Measurements from ENCODE around the gene PHRF1. TPM values are rescaled to one million over a fixed set of nuclear protein-coding genes. Genes with fewer than 3 reads are reported as not detected.

PHRF1 gene
- total RNA-seq, 1 experiment from 2014 or later: 48.9 TPM

GRCh38 chr11:630871-631270, 54.6 kb downstream of the PHRF1 start:
- peaks cover 9 to 20% of the 10 kb centered on the region in 2 experiments for H3K4me1 Mint-ChIP-seq
- no peak for DNase-seq

More at GRCh38 chr11:630871-631270, 54.6 kb downstream of the PHRF1 start:
- no peak overlapping the region for H3K9ac ChIP-seq (ENCODE audit: extremely low read depth, insufficient read length, low read length)
- no peak overlapping the region for H3K23ac ChIP-seq (ENCODE audit: insufficient read length, low read depth, low read length)
- Mint-ChIP-seq H3K9me3 (no peaks in the 10 kb centered on the region; a peak in 1 of 5 replicates), H3K36me3 (ENCODE audit: insufficient read depth in 1 of 3, low read depth in 3 of 3) (peaks cover 0 to 9% (median 0%) of the 10 kb centered on the region in 3 experiments; a peak in 4 of 7 replicates), H3K4me3 (no peak overlapping the region), H3K27ac (no peak overlapping the region), H3K27me3 (ENCODE audit: low read depth) (peaks cover 44% of the 10 kb centered on the region)
- WGBS (ENCODE audit: extremely low coverage, insufficient read length, low lambda C conversion rate): no CpG with 5 or more reads among the region's 5 CpGs
- no peak overlapping the region for H4K5ac ChIP-seq (ENCODE audit: insufficient read length, low read depth, low read length)
- no peak overlapping the region for H2BK5ac ChIP-seq (ENCODE audit: insufficient read length, low read length)
- no peak overlapping the region for H2AFZ ChIP-seq (ENCODE audit: low read length)
- TF ChIP-seq CTCF (conservative IDR thresholded peaks at IDR 0.05): no peak
- no peaks in the 10 kb centered on the region for H3K79me2 ChIP-seq (ENCODE audit: insufficient read depth, low read length)
- H3K79me1 ChIP-seq (ENCODE audit: insufficient read depth, low read depth, low read length, poor library complexity, severe bottlenecking): no peaks in the 10 kb centered on the region
- no peak overlapping the region for H3K56ac ChIP-seq (ENCODE audit: insufficient read length, low read depth, low read length)
- no peak overlapping the region for H4K8ac ChIP-seq (replicated peaks; ENCODE audit: insufficient read length, low read depth, low read length)
- no peak overlapping the region for H3K27ac ChIP-seq (ENCODE audit: insufficient read length, low read depth, low read length)
- no peak overlapping the region for H4K91ac ChIP-seq (ENCODE audit: insufficient read length, low read depth, low read length)
- H3K27me3 ChIP-seq (ENCODE audit: insufficient read depth, low read length): peaks cover 10% of the 10 kb centered on the region; the same call in 1 of the 2 replicates
- no peak overlapping the region for H3T11ph ChIP-seq (ENCODE audit: low read length)
- H4K20me1 ChIP-seq (ENCODE audit: control insufficient read depth, insufficient read depth, insufficient read length): no peaks in the 10 kb centered on the region
- H2BK12ac ChIP-seq (ENCODE audit: insufficient read length, low read depth, low read length): no peak overlapping the region
- H3K9me3 ChIP-seq (ENCODE audit: control insufficient read depth, low read depth, low read length): no peaks in the 10 kb centered on the region
- no peak overlapping the region for H3K18ac ChIP-seq (ENCODE audit: insufficient read length, low read depth, low read length)
- H3K4ac ChIP-seq (ENCODE audit: low read depth, low read length): no peak overlapping the region
- no peak overlapping the region for H2BK15ac ChIP-seq (ENCODE audit: low read depth, low read length)
- H3K23me2 ChIP-seq (ENCODE audit: insufficient read length, low read depth, low read length, poor library complexity, severe bottlenecking): no peaks in the 10 kb centered on the region
- H3K14ac ChIP-seq (ENCODE audit: insufficient read depth, low read length): no peak overlapping the region
- H2AK5ac ChIP-seq (ENCODE audit: insufficient read length, low read length): no peak overlapping the region
- H3K4me2 ChIP-seq (ENCODE audit: insufficient read depth, insufficient read length, low read length): no peak overlapping the region
- H2BK20ac ChIP-seq (ENCODE audit: low read depth, low read length, poor library complexity, severe bottlenecking): no peak overlapping the region
- H3K4me1 ChIP-seq (ENCODE audit: insufficient read depth, low read length): no peaks in the 10 kb centered on the region
- no peak overlapping the region for H2BK120ac ChIP-seq (ENCODE audit: low read depth, low read length, poor library complexity, severe bottlenecking)
